Measurements from ENCODE around the gene OSBPL3.

Gene OSBPL3

DNA sequence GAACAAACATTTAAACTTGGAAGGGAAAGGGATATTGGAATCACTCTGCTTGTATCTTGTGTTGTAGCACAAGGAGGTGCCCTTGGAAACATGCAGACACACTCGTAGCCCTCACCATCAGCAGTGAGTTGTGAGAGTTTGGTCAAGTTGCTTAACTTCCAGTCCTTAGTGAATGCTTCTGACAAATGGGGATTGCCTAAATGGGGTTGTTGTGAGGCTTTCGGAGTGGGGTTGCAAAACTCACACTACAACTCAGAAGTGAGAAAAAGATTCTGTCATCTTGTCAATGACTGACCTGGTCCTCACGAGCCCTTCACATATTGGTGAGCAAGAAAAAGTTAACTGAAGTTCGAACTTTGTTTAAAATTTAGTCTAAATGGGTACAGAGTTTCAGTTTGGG lies 193.7 kb downstream of the OSBPL3 start:
- no peak for DNase-seq

- DNase-seq: no peak
Observed at GRCh38 chr7:24784277-24784676, 195.7 kb downstream of the OSBPL3 start.

DNA sequence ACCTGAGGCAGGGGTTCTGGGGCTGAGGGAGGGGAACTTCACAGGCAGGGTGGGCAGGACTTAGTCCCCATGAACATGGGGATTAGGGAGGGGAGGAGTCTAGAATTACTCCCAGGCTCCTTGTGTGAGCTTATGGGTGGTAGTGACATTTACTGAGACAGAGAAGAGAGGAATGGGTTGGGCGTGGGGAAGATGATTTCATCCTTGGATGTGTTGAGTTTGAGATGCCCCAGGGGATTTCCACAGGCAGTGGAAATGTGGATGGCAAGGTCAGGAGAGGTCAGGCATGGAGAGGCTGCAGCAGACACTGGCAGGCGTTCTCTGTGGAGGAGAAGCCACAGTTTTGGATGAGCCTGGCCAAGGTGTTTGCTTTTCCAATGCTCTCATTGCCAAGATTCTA lies 196.3 kb downstream of the OSBPL3 start:
- no peak for DNase-seq

DNA sequence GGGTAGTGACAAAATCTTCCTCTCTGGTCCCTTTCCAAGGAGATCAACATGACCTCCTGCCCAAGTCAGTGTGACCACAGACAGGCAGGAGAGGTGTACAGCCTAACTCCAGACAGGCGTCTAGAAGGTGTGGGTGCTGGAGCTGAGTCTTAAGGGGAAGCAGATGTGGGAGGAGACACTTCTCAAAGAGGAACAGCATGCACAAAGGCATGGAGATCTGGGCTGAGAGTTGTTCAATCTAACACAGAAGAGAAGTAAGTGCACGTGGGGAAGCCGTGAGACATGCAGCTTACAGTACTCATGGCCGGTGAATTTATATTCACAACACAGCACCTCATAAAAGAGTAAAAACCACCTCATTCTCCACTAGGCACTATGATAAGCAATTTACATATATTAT lies 198.9 kb downstream of the OSBPL3 start:
- no peak for DNase-seq

GRCh38 chr7:24779283-24779655 lies 200.7 kb downstream of the OSBPL3 start:
- DNase-seq: no peak

- peak; percentile 30 for DNase-seq
Observed at GRCh38 chr7:24778543-24779282, 201.3 kb downstream of the OSBPL3 start.

GRCh38 chr7:24777806-24778205 lies 202.2 kb downstream of the OSBPL3 start:
- no peak for DNase-seq

GRCh38 chr7:24773646-24774045 lies 206.3 kb downstream of the OSBPL3 start:
- no peak for DNase-seq

GRCh38 chr7:24769851-24770250 lies 210.1 kb downstream of the OSBPL3 start:
- DNase-seq: no peak

DNA sequence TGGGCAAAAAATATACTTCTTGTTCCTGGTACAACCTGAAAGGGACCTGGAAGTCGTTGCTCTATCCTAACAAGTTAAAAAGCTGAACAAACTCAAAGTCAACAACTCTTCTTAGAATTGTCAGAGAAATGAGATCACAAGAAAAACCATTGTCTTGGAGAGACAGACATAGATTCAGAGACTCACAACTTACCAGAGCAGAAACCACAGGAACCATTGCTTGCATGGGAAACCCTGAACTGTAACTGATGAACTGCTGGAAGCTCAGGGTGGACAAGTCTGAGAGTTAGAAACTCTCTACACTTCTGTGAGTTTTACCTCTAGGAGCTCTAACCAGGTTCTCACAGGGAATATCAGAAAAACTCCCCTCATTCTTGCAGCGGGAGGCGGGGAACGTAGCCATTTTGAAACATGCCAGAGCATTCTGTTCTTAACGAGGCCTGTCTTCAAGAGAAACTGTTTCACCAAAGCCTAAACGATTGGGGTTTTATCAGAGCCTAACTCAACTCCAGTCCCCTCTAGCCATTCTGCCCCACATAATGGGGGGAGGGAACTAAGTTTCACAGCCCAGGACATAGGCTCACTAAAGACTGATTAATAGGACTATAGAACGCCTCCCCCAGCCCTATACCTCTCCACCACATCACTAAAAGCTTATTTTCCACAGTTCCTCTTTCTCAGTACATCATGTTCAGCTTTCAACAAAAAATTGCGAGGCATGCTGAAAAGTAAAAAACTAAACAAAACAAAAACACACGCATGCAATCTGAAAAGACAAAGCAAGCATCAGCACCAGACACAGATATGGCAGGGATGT lies 210.8 kb downstream of the OSBPL3 start:
- no peak for DNase-seq

DNA sequence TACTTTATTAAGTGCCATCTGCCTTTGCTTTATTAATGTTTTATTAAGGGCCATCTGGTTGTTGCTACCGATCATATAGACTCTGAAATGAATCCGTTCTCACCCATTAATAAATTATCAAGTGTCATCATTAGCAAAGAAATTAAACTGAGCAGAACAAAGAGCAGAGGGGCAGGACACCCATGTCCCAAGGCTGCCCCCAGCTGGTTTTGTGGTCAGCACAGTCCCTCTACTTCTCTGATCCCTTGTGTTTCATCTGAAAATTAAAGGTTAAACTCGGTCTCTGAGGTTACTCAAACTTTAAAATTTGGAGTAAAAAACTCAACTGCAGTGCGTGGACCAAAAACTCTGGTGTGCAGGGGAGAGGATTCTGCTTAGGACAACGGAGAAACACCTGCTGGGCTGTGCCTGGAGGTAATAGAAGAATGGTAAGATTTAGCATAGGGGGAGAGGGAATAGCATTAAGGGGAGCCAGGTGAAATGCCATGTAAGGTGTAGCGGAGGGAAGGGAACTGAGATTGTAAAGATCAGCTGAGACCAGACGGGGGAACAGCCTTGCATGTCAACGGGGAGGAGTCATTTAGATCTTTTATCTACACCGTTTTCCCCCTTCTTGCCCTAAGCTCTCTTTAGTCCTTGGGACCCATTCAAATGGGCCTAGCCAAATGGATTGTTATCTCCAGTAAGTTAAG lies 212.0 kb downstream of the OSBPL3 start:
- DNase-seq: no peak

DNA sequence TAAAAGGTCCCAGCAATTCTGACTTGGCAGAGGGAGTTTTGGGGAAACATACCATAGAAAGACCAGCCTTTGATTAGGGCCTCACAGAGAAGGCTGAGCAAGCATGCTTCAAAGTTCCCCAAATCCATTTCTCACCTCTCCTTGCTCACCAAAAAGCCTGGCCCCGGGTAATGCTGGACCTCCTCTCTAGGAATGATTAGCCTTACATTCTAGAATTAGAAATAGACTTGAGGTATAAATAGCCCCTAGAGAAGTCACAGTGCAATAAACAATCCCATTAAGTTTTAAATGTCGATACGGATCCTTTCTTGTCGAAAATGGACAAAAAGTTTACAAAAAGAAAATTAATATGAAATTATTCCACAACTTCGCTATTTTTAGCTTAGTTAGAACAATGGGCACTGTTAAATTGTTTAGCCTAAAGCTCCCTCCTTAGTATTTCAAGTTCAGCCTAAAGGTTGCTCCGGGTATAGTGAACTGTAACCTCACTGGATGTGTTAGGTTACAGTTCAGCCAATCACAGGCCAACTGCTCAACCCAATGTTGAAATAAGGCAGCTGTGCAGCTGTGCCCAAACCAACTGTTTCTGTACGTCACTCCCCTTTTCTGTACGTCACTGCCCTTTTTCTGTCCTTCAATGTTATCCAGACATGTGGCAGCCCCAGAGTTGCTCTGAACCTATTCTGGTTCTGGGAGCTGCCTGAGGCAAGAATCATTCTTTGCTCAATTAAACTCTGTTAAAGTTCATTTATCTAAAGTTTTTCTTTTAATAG lies 214.8 kb downstream of the OSBPL3 start:
- no peak for DNase-seq

- no peak for DNase-seq
Observed at GRCh38 chr7:24764011-24764410, 216.0 kb downstream of the OSBPL3 start.

DNA sequence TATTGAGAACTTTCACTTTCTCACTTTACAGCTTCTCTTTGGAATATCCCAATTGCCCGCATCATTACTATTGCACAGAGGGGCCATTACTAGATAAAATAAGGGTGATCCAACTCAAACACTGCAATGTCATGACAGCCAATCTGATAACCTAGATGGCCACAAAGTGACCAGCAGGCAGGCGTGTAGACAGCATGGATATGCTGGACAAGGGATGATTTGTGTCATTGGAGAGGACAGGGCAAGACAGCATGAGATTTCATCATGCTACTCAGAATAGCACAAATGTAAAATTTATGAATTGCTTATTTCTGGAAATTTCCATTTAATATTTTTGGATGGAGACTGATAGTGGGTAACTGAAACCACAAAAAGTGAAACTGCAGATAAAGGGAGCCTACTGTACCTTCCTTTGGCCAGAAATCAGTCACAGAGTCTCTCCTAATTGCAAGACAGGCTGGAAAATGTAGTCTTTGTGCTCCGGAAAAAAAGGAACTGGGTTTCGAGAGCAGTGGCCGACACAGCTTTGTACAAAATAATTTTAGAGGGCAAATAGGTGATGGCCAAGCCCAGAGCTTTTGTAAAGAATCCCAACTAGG lies 216.6 kb downstream of the OSBPL3 start:
- DNase-seq: no peak

DNA sequence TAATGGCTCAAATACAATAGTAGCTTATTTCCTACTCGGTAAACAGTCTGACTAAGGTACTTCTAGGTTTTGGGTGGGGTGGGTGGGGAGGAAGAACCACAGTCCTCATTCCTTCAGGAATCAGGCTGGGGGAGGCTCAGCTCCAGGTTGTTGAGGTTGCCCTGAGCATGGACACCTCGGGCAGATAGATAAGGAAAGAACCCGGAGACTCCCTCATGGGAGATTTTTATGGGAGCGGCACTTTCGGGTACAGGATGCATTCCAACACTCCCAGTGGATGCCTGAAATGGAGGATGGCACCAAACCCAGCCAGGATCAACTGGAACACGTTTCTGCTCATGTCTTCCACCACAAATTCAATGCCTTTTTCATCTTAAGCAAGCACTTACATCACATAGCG lies 217.2 kb downstream of the OSBPL3 start:
- DNase-seq: no peak

DNA sequence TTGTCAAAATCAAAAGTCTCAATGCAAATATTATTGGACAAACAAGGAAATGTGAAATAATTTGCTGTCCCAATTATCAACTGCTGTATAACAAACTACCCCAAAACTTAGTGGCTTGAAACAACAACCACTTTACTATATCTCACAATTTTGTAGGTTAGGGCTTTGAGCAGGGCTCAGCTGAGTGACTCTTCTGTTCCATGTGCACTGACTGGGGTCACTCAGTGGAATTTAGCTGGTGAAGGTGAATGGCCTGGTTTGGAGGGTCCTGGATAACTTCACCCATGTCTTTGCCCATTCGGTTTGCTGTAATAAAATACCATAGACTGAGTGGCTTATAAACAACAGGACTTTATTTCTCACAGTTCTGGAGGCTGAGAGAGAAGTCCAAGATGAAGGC lies 219.0 kb downstream of the OSBPL3 start:
- DNase-seq: no peak

- DNase-seq: peak; percentile 66
Observed at GRCh38 chr7:24757353-24758275, 222.4 kb downstream of the OSBPL3 start, which contains the start of gene GSDME. TSS of gene GSDME (minus strand) at chr7:24757464. CDS start at chr7:24749774, 7,690 bp downstream.

GRCh38 chr7:24756545-24757352 lies 223.2 kb downstream of the OSBPL3 start:
- DNase-seq: no peak

GRCh38 chr7:24755541-24756407 lies 224.2 kb downstream of the OSBPL3 start:
- no peak for DNase-seq

All from GOT3 (cell line).